GM20000 (cell line): ENCODE results near the gene POMGNT1.

Experiments
- DNase-seq: peaks from one replicate; pipeline ENCODE4 v3.0.0; 2012; ENCODE audit warnings: low spot score
- CTCF ChIP-seq: IDR thresholded peaks from 2 replicates; pipeline ENCODE4 v1.5.1; 2012; ENCODE audit warnings: mild to moderate bottlenecking, control low read depth; ENCODE audit errors: extremely low read depth, missing control alignments

POMGNT1 gene

GRCh38 chr1:46176211-46176865, 21.9 kb downstream of the POMGNT1 start, which contains the start of gene P3R3URF:
P3R3URF (minus strand) TSS chr1:46176488; CDS start chr1:46176471, 17 bp downstream.
- DNase-seq = no peak
- TF ChIP-seq CTCF = no peak

- DNase-seq = no peak
- no peak for TF ChIP-seq CTCF
Measured at GRCh38 chr1:46175243-46175642, 23.0 kb downstream of the POMGNT1 start.

- no peak for TF ChIP-seq CTCF
- no peak for DNase-seq
Measured at GRCh38 chr1:46174448-46175231, 23.6 kb downstream of the POMGNT1 start, which contains the start of gene TSPAN1. TSPAN1 (plus strand) TSS chr1:46175087; CDS start chr1:46181108, 6,021 bp downstream.

GRCh38 chr1:46173361-46173856, 24.8 kb downstream of the POMGNT1 start:
- DNase-seq = no peak
- TF ChIP-seq CTCF = no peak

- DNase-seq = no peak
- no peak for TF ChIP-seq CTCF
Measured at GRCh38 chr1:46172321-46172720, 25.9 kb downstream of the POMGNT1 start.

- TF ChIP-seq CTCF = no peak
- no peak for DNase-seq
Measured at GRCh38 chr1:46171871-46172270, 26.4 kb downstream of the POMGNT1 start.

GRCh38 chr1:46171351-46171750, 26.9 kb downstream of the POMGNT1 start:
- no peak for DNase-seq
- no peak for TF ChIP-seq CTCF
